IMR-90 (cell line): Measurements from ENCODE around the gene LDLRAD4. TPM values are rescaled to one million over a fixed set of nuclear protein-coding genes. Genes with fewer than 3 reads are reported as not detected.

Source experiments
- ATAC-seq: fragments of 200-7000 bp; cut with Tn5 transposase; 2 replicates; pipeline ENCODE4 v1.9.1; 2020; ENCODE audit warnings: low read depth, mild to moderate bottlenecking, moderate library complexity
- BruUV-seq: library from RNA; stranded (reverse); fragments of 400-500 nt; replicated peaks from 2 replicates; lab custom pipeline; 2021; lab: Mats Ljungman, UMichigan
- CTCF ChIA-PET: fragments of 300-600 bp; formaldehyde crosslinking; extraction: SDS; loops from one replicate; lab custom pipeline; 2021; ENCODE audit warnings: antibody characterized with exemption; lab: Yijun Ruan, JAX
- POLR2A ChIA-PET: fragments of 300-600 bp; sonication (Branson Sonifier 250); formaldehyde crosslinking; loops from one replicate; lab custom pipeline; 2022; ENCODE audit warnings: antibody characterized with exemption; ENCODE audit not compliant: unreplicated experiment; lab: Charles Lee
- DNase-seq: peaks from one replicate; pipeline ENCODE4 v3.0.0; 2013
- H2AFZ ChIP-seq: replicated peaks from 2 replicates; pipeline ENCODE3; 2013; ENCODE audit warnings: low read length, mild to moderate bottlenecking; ENCODE audit not compliant: poor library complexity
- H2AK5ac ChIP-seq: 2 replicates; pipeline ENCODE4 v1.6.1; 2013; ENCODE audit warnings: low read depth, low read length, inconsistent platforms
- H2AK9ac ChIP-seq: replicated peaks from 2 replicates; pipeline ENCODE3; 2013; ENCODE audit warnings: mild to moderate bottlenecking, low read depth, low read length, moderate library complexity; ENCODE audit not compliant: poor library complexity
- H2BK120ac ChIP-seq: 2 replicates; pipeline ENCODE4 v1.6.1; 2013; ENCODE audit warnings: low read depth, low read length, inconsistent platforms
- H2BK15ac ChIP-seq: 3 replicates; pipeline ENCODE4 v1.6.1; 2013; ENCODE audit warnings: low read depth, low read length, inconsistent platforms
- H2BK20ac ChIP-seq: 2 replicates; pipeline ENCODE4 v1.6.1; 2013; ENCODE audit warnings: low read depth, mild to moderate bottlenecking, inconsistent platforms, low read length, moderate library complexity
- H2BK5ac ChIP-seq: 2 replicates; pipeline ENCODE4 v1.6.1; 2013; ENCODE audit warnings: mild to moderate bottlenecking, low read depth, low read length, inconsistent platforms; ENCODE audit not compliant: poor library complexity, severe bottlenecking
- H3K14ac ChIP-seq: replicated peaks from 2 replicates; pipeline ENCODE4 v1.6.1; 2013; ENCODE audit warnings: low read depth, low read length, inconsistent platforms
- H3K18ac ChIP-seq: 2 replicates; pipeline ENCODE4 v1.6.1; 2013; ENCODE audit warnings: low read depth, low read length, control low read depth
- H3K23ac ChIP-seq: 2 replicates; pipeline ENCODE4 v1.6.1; 2013; ENCODE audit warnings: low read depth, low read length, inconsistent platforms
- H3K27ac ChIP-seq: 2 replicates; pipeline ENCODE4 v1.5.1; 2013; ENCODE audit warnings: mild to moderate bottlenecking, control low read depth, low read length; ENCODE audit not compliant: insufficient read depth
- H3K27me3 ChIP-seq: 2 replicates; pipeline ENCODE4 v1.6.1; 2013; ENCODE audit warnings: low read length; ENCODE audit not compliant: control insufficient read depth, insufficient read depth
- H3K36me3 ChIP-seq: 2 replicates; pipeline ENCODE4 v1.6.1; 2013; ENCODE audit warnings: low read length, mixed read lengths; ENCODE audit not compliant: control insufficient read depth, insufficient read depth
- H3K4ac ChIP-seq: 2 replicates; pipeline ENCODE4 v1.6.1; 2013; ENCODE audit warnings: low read depth, low read length, inconsistent platforms
- H3K4me1 ChIP-seq: 2 replicates; pipeline ENCODE4 v1.6.1; 2013; ENCODE audit warnings: low read length, mixed read lengths; ENCODE audit not compliant: control insufficient read depth, insufficient read depth
- H3K4me2 ChIP-seq: 2 replicates; pipeline ENCODE4 v1.6.1; 2013; ENCODE audit warnings: low read depth, mild to moderate bottlenecking, control low read depth, low read length, moderate library complexity
- H3K4me3 ChIP-seq: 2 replicates; pipeline ENCODE4 v1.5.1; 2013; ENCODE audit warnings: low read depth, mild to moderate bottlenecking, control low read depth, low read length, moderate library complexity; ENCODE audit not compliant: insufficient read depth
- H3K56ac ChIP-seq: 2 replicates; pipeline ENCODE4 v1.6.1; 2013; ENCODE audit warnings: low read length, inconsistent platforms; ENCODE audit not compliant: insufficient read depth; ENCODE audit errors: extremely low read depth
- H3K79me1 ChIP-seq, 2 experiments: 2 replicates each; pipeline ENCODE4 v1.6.1; 2013; ENCODE audit warnings: low read length in 2 of 2, inconsistent platforms in 1 of 2, low read depth in 1 of 2
- H3K9ac ChIP-seq: 2 replicates; pipeline ENCODE4 v1.6.1; 2013; ENCODE audit warnings: low read depth, low read length, control low read depth
- H3K9me1 ChIP-seq: 2 replicates; pipeline ENCODE4 v1.6.1; 2013; ENCODE audit warnings: low read length, inconsistent platforms; ENCODE audit not compliant: insufficient read depth
- H3K9me3 ChIP-seq: 2 replicates; pipeline ENCODE4 v1.6.1; 2013; ENCODE audit warnings: low read length; ENCODE audit not compliant: control insufficient read depth, insufficient read depth
- H4K20me1 ChIP-seq: 2 replicates; pipeline ENCODE4 v1.6.1; 2013; ENCODE audit warnings: low read length, inconsistent platforms; ENCODE audit not compliant: insufficient read depth
- H4K5ac ChIP-seq: 2 replicates; pipeline ENCODE4 v1.6.1; 2013; ENCODE audit warnings: mild to moderate bottlenecking, low read depth, low read length, control low read depth
- H4K8ac ChIP-seq, 2 experiments: 2 replicates each; pipeline ENCODE4 v1.6.1; 2013; ENCODE audit warnings: low read depth in 2 of 2, low read length in 2 of 2, control low read depth in 1 of 2, inconsistent platforms in 1 of 2
- H4K91ac ChIP-seq: 2 replicates; pipeline ENCODE4 v1.6.1; 2013; ENCODE audit warnings: low read depth, low read length, inconsistent platforms; ENCODE audit not compliant: insufficient read depth
- BHLHE40 ChIP-seq: fragments of 150-350 bp; IDR thresholded peaks from 2 replicates; pipeline ENCODE4 v1.6.1; 2016; ENCODE audit warnings: mild to moderate bottlenecking, low read depth, low read length
- CEBPB ChIP-seq: IDR thresholded peaks from 2 replicates; pipeline ENCODE4 v1.6.1; 2012; ENCODE audit warnings: low read depth, low read length, improper control_type of control experiment
- CHD1 ChIP-seq: IDR thresholded peaks from 2 replicates; pipeline ENCODE4 v1.6.1; 2012; ENCODE audit warnings: low read depth, low read length, improper control_type of control experiment
- CTCF ChIP-seq: conservative IDR thresholded peaks from 2 replicates; pipeline ENCODE4 v1.5.1; 2012; ENCODE audit warnings: mild to moderate bottlenecking, low read depth, low read length, improper control_type of control experiment
- FOS ChIP-seq: fragments of 150-350 bp; IDR thresholded peaks from 2 replicates; pipeline ENCODE4 v1.6.1; 2016; ENCODE audit warnings: low read depth, low read length
- MAFK ChIP-seq: IDR thresholded peaks from 2 replicates; pipeline ENCODE4 v1.6.1; 2012; ENCODE audit warnings: low read depth, low read length, improper control_type of control experiment
- MAZ ChIP-seq: IDR thresholded peaks from 2 replicates; pipeline ENCODE4 v1.6.1; 2012; ENCODE audit warnings: low read depth, mild to moderate bottlenecking, low read length, improper control_type of control experiment, moderate library complexity, borderline replicate concordance
- NFE2L2 ChIP-seq: fragments of 150-350 bp; IDR thresholded peaks from 2 replicates; pipeline ENCODE4 v1.6.1; 2016; ENCODE audit warnings: low read depth, mild to moderate bottlenecking, low read length
- POLR2A ChIP-seq: IDR thresholded peaks from 2 replicates; pipeline ENCODE4 v1.6.1; 2012; ENCODE audit warnings: mild to moderate bottlenecking, low read depth, low read length
- RAD21 ChIP-seq: IDR thresholded peaks from 2 replicates; pipeline ENCODE4 v1.6.1; 2012; ENCODE audit warnings: low read length, improper control_type of control experiment
- RFX5 ChIP-seq: IDR thresholded peaks from 2 replicates; pipeline ENCODE4 v1.8.0; 2012; ENCODE audit warnings: low read depth, mild to moderate bottlenecking, low read length, moderate library complexity
- USF2 ChIP-seq: fragments of 150-350 bp; IDR thresholded peaks from 2 replicates; pipeline ENCODE4 v1.6.1; 2017; ENCODE audit warnings: mild to moderate bottlenecking, antibody characterized with exemption, low read length, low read depth
- WGBS, 2 experiments: methylation state at CpG; one replicate each; pipeline versions ENCODE4 v1.1.5 to v1.1.7; 2013; ENCODE audit warnings: missing lambda C conversion rate in 2 of 2; ENCODE audit not compliant: insufficient read length in 1 of 2; ENCODE audit errors: extremely low coverage in 2 of 2; 5-methylcytosine and 5-hydroxymethylcytosine counted together
- dilution Hi-C: fragments of 300-500 bp; cut with HindIII; formaldehyde crosslinking; loops from one replicate; pipeline ENCODE4 v1.14.3; 2018; ENCODE audit warnings: low sequenced_read_pairs; ENCODE audit not compliant: unreplicated experiment
- in situ Hi-C: fragments of 300-500 bp; cut with MboI; formaldehyde crosslinking; loops from 3 replicates; pipeline ENCODE4 v1.14.3; 2019; ENCODE audit warnings: low sequenced_read_pairs, inconsistent platforms, mixed read lengths
- intact Hi-C: fragments of 100-400 bp; cut with micrococcal nuclease; formaldehyde crosslinking; loops from 2 replicates; pipeline ENCODE4 v1.10.0; 2022
- polyA plus RNA-seq, 3 experiments: library from polyadenylated mRNA; depleted of rRNA; stranded (reverse); fragments of >200 nt; gene quantifications; 2 replicates each; pipeline ENCODE4 v1.2.3, GENCODE V29; 2012; ENCODE audit warnings: low replicate concordance in 1 of 3
- total RNA-seq: library from RNA; depleted of rRNA; stranded (reverse); fragments of >200 nt; gene quantifications from 2 replicates; pipeline ENCODE4 v1.2.3, GENCODE V29; 2012

Gene LDLRAD4
- total and polyA plus RNA-seq, 2 of the 4 experiments (the other 2 are of a cell fraction) = not detected

GRCh38 chr18:13252686-13253410 lies 34.3 kb downstream of the LDLRAD4 start:
- Histone ChIP-seq H4K5ac (no peak overlapping the region), H3K27ac (no peak overlapping the region), H4K8ac (no peak overlapping the region), H4K91ac (no peak overlapping the region), H3K4me1 (no peaks in the 10 kb centered on the region), H3K9me1 (no peaks in the 10 kb centered on the region), H3K14ac (no peak overlapping the region), H3K4me2 (no peak overlapping the region), H2BK120ac (no peak overlapping the region), H2AK9ac (no peak overlapping the region), H3K4me3 (no peak overlapping the region), H3K36me3 (no peaks in the 10 kb centered on the region), H3K4ac (no peak overlapping the region), H4K20me1 (no peaks in the 10 kb centered on the region), H2AK5ac (no peak overlapping the region), H2BK15ac (no peak overlapping the region), H3K9me3 (no peaks in the 10 kb centered on the region), H3K56ac (no peak overlapping the region), H3K23ac (no peak overlapping the region), H3K9ac (no peak overlapping the region), H3K27me3 (no peaks in the 10 kb centered on the region), H2AFZ (no peak overlapping the region), H3K79me1 (no peaks in the 10 kb centered on the region), H2BK5ac (no peak overlapping the region), H2BK20ac (no peak overlapping the region), H3K18ac (no peak overlapping the region)
- ChIA-PET CTCF (no interaction called here), POLR2A (no interaction called here)
- in situ Hi-C loops (no loop called here), dilution Hi-C loops (no loop called here), intact Hi-C loops (no loop called here)
- no peak for DNase-seq
- WGBS, 2 experiments = 59% methylated on average over 5 of the region's 15 CpGs; no CpG with 5 or more reads in 1 of the 2 experiments
- TF ChIP-seq USF2 (no peak), MAFK (no peak), POLR2A (no peak), FOS (no peak), NFE2L2 (no peak), CTCF (no peak), RFX5 (no peak), CEBPB (no peak), RAD21 (no peak), BHLHE40 (no peak), CHD1 (no peak), MAZ (no peak)
- no peak for ATAC-seq
- no TSS peak for BruUV-seq
